K562 treated with DMSO at 1 percent for 24 hours (cell line): ENCODE results near the gene CTRB1. TPM values are rescaled to one million over a fixed set of nuclear protein-coding genes. Genes with fewer than 3 reads are reported as not detected.

Source experiments
- total RNA-seq: library from RNA; unstranded; fragments of 300-600 nt; gene quantifications from 2 replicates; pipeline ENCODE4 v1.2.3, GENCODE V29; 2022; ENCODE audit warnings: low read depth; ENCODE audit not compliant: insufficient read depth

Gene CTRB1
- not detected in 2 replicates for total RNA-seq

DNA sequence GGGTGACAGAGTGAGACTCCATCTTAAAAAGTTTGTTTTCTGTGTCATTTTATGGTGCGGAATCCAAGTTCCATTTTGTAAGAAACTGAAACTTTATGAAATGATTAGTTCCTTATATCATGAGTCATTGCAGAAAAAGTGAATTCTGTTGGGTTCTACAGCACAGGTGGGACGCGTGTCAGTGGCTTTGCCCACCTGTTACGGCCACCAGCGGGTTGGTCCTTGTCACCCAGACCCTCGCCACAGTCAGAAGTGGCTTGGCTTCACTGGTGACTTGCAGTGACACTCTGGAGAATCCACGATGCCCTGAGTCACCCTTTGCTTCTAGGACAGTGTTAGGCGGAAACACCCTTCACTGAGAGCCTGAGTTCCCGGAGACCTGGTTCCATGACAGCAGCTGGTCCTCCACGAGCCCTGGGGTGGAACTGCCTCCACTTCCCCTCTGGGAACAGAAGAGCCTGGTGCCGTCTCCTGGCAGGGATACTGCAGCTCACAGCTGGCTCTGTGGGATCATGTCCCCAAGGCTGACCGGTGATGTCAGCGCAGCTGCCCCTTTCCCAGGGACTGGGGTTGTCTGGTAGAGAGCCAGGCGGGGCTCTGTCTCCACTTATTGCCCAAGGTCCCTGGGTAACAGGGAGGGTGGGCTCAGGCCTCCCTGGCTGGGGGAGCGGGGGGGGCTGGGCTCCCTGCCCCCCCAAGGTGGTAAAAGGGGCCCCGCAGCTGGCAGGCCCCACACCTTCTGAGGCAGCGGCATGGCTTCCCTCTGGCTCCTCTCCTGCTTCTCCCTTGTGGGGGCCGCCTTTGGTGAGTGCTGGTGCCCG, at the start of gene CTRB1:
Gene CTRB1, plus strand, starts transcription at position 733 of the 821 bp plus-strand sequence. Its CDS starts 20 bp downstream, at position 753.

GRCh38 chr16:75206749-75207451, 11.9 kb upstream of the CTRB1 start, which contains the start of gene CTRB2:
Gene CTRB2, minus strand, starts transcription at chr16:75207161. Its CDS starts 20 bp downstream, at chr16:75207141.

GRCh38 chr16:75251280-75252048, 32.7 kb downstream of the CTRB1 start, which contains the start of gene BCAR1:
Gene BCAR1, minus strand, starts transcription at chr16:75251624. Its CDS starts 142 bp downstream, at chr16:75251482.

Other genes with a start within 250 kb of the CTRB1 start
- 26.5 and 29.8 TPM in 2 replicates for gene WDR59, start 233.9 kb upstream of the CTRB1 start, total RNA-seq
- gene ZNRF1, start 220.0 kb upstream of the CTRB1 start, total RNA-seq = 42.9 and 49.9 TPM in 2 replicates
- 0.39 and 0.53 TPM in 2 replicates for gene LDHD, start 102.2 kb upstream of the CTRB1 start, total RNA-seq
- 4.1 and 9.6 TPM in 2 replicates for gene ZFP1, start 70.5 kb upstream of the CTRB1 start, total RNA-seq
- not detected in 2 replicates for gene CTRB2, start 11.8 kb upstream of the CTRB1 start, total RNA-seq
- gene BCAR1, start 32.6 kb downstream of the CTRB1 start, total RNA-seq = 36.5 and 37.7 TPM in 2 replicates
- 16.5 and 21.6 TPM in 2 replicates for gene CFDP1, start 214.5 kb downstream of the CTRB1 start, total RNA-seq
- 19.0 and 21.7 TPM in 2 replicates for gene TMEM170A, start 245.7 kb downstream of the CTRB1 start, total RNA-seq